K562 (cell line): Measurements from ENCODE around the gene DGLUCY.

Experiments used
- DPF2 ChIP-seq: fragments of 450-650 bp; IDR thresholded peaks from 2 replicates; pipeline ENCODE4 v1.6.1; 2016
- GATA2 ChIP-seq: sonication (generic); formaldehyde crosslinking; IDR thresholded peaks from 2 replicates; pipeline ENCODE4 v1.4.0; 2020; ENCODE audit warnings: mild to moderate bottlenecking, missing genetic modification reagents
- MYC ChIP-seq, 2 experiments: fragments of 250-450 bp in 1 of 2; sonication (Bioruptor Pico) in 1 of 2; IDR thresholded peaks; 2 replicates each; pipeline versions ENCODE4 v1.5.1 to v1.6.1; 2012 to 2021; ENCODE audit warnings: low read depth in 2 of 2, borderline replicate concordance in 1 of 2, improper control_type of control experiment in 1 of 2, low read length in 1 of 2, mild to moderate bottlenecking in 1 of 2, moderate library complexity in 1 of 2
- NFRKB ChIP-seq: fragments of 450-650 bp; IDR thresholded peaks from 2 replicates; pipeline ENCODE4 v1.6.1; 2016; ENCODE audit warnings: low read depth
- POLR2AphosphoS2 ChIP-seq: IDR thresholded peaks from 2 replicates; pipeline ENCODE4 v1.6.1; 2012; ENCODE audit warnings: low read length, improper control_type of control experiment
- POLR2AphosphoS5 ChIP-seq: IDR thresholded peaks from 2 replicates; pipeline ENCODE4 v1.6.1; 2011; ENCODE audit warnings: mild to moderate bottlenecking, low read depth, low read length, moderate library complexity; ENCODE audit not compliant: control insufficient read depth, insufficient read depth
- RAD21 ChIP-seq, 2 experiments: fragments of 250-450 bp in 1 of 2; fragments of 450-650 bp in 1 of 2; sonication (Bioruptor Pico) in 1 of 2; formaldehyde crosslinking in 1 of 2; IDR thresholded peaks in 1 of 2; conservative IDR thresholded peaks in 1 of 2; 2 replicates each; pipeline versions ENCODE4 v1.4.0 to v1.8.0; 2020 to 2022; ENCODE audit warnings: mild to moderate bottlenecking in 2 of 2, moderate library complexity in 1 of 2
- RB1 ChIP-seq: fragments of 450-650 bp; IDR thresholded peaks from 2 replicates; pipeline ENCODE4 v1.6.1; 2017; ENCODE audit warnings: low read depth, mild to moderate bottlenecking
- RFX5 ChIP-seq: IDR thresholded peaks from 2 replicates; pipeline ENCODE4 v1.6.1; 2011; ENCODE audit warnings: low read depth, mild to moderate bottlenecking, improper control_type of control experiment, low read length
- ZKSCAN1 ChIP-seq: fragments of 150-350 bp; IDR thresholded peaks from 2 replicates; pipeline ENCODE4 v1.6.1; 2016; ENCODE audit warnings: low read depth, low read length
- ZNF79 ChIP-seq: fragments of 250-450 bp; sonication (Bioruptor Pico); IDR thresholded peaks from 2 replicates; pipeline ENCODE4 v1.4.0; 2020; ENCODE audit warnings: low read depth, mild to moderate bottlenecking, moderate library complexity
- TF ChIP-seq, protein P1 (sequence below), 3 experiments: IDR thresholded peaks in 2 of 3; conservative IDR thresholded peaks in 1 of 3; 2 replicates each; pipeline ENCODE4 v1.5.1; 2011 to 2012; ENCODE audit warnings: low read length in 3 of 3, mild to moderate bottlenecking in 3 of 3, control low read depth in 2 of 3, improper control_type of control experiment in 1 of 3, inconsistent platforms in 1 of 3, low read depth in 1 of 3, mixed read lengths in 1 of 3, moderate library complexity in 1 of 3; ENCODE audit not compliant: insufficient read depth in 2 of 3
- TF ChIP-seq, protein P2 (sequence below): sonication (generic); formaldehyde crosslinking; IDR thresholded peaks from 2 replicates; pipeline ENCODE4 v1.8.0; 2022; ENCODE audit warnings: mild to moderate bottlenecking, missing genetic modification reagents

DNA sequence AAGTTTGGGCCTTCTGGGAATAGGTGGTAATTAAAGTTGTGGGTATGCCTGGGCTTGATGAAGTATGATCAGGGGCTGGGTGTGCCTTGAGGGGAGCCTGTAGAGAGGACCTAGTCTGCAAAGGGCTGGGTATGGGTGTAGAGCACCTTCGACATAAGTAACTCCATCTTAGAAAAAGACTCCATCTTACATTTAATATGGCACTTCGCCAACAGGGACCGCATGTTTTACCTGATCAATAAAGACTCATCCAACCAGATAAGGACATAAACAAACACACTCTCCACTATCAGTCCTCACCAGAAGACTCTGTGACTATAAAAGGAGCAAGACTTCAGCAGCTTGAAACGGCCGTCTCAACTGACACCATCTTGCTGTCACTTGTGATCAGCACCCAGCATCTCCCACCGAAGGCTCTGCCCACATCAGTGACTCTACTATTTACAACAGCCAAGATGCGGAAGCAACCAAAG is 154.1 kb downstream of the DGLUCY start:
- peak; percentile 92 for TF ChIP-seq ZNF79 (CRISPR knock-in tag)
- peak; percentile 70; the same call in 1 of the 2 replicates for TF ChIP-seq GATA2 (CRISPR knock-in tag)
- TF ChIP-seq NFRKB, result 0 out of 2 replicates have a peak, but pooled peaks have one; percentile 18
- peak; percentile 91 for TF ChIP-seq DPF2
- TF ChIP-seq MYC (IDR thresholded peaks at IDR 0.05; ENCODE audit: low read depth, low read length), result peak; percentile 79
- peak; percentile 97 for TF ChIP-seq MYC (CRISPR knock-in tag; IDR thresholded peaks at IDR 0.05; ENCODE audit: borderline replicate concordance, low read depth)
- TF ChIP-seq, protein P1, sequence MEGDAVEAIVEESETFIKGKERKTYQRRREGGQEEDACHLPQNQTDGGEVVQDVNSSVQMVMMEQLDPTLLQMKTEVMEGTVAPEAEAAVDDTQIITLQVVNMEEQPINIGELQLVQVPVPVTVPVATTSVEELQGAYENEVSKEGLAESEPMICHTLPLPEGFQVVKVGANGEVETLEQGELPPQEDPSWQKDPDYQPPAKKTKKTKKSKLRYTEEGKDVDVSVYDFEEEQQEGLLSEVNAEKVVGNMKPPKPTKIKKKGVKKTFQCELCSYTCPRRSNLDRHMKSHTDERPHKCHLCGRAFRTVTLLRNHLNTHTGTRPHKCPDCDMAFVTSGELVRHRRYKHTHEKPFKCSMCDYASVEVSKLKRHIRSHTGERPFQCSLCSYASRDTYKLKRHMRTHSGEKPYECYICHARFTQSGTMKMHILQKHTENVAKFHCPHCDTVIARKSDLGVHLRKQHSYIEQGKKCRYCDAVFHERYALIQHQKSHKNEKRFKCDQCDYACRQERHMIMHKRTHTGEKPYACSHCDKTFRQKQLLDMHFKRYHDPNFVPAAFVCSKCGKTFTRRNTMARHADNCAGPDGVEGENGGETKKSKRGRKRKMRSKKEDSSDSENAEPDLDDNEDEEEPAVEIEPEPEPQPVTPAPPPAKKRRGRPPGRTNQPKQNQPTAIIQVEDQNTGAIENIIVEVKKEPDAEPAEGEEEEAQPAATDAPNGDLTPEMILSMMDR (IDR thresholded peaks at IDR 0.05 in 2 of 3, conservative IDR thresholded peaks at IDR 0.05 in 1 of 3; ENCODE audit: insufficient read depth in 2 of 3, low read depth in 1 of 3, low read length in 3 of 3), result no peak
- TF ChIP-seq POLR2AphosphoS2, result no peak
- peak; percentile 77 for TF ChIP-seq POLR2AphosphoS5
- no peak for TF ChIP-seq RFX5
- TF ChIP-seq, protein P2, sequence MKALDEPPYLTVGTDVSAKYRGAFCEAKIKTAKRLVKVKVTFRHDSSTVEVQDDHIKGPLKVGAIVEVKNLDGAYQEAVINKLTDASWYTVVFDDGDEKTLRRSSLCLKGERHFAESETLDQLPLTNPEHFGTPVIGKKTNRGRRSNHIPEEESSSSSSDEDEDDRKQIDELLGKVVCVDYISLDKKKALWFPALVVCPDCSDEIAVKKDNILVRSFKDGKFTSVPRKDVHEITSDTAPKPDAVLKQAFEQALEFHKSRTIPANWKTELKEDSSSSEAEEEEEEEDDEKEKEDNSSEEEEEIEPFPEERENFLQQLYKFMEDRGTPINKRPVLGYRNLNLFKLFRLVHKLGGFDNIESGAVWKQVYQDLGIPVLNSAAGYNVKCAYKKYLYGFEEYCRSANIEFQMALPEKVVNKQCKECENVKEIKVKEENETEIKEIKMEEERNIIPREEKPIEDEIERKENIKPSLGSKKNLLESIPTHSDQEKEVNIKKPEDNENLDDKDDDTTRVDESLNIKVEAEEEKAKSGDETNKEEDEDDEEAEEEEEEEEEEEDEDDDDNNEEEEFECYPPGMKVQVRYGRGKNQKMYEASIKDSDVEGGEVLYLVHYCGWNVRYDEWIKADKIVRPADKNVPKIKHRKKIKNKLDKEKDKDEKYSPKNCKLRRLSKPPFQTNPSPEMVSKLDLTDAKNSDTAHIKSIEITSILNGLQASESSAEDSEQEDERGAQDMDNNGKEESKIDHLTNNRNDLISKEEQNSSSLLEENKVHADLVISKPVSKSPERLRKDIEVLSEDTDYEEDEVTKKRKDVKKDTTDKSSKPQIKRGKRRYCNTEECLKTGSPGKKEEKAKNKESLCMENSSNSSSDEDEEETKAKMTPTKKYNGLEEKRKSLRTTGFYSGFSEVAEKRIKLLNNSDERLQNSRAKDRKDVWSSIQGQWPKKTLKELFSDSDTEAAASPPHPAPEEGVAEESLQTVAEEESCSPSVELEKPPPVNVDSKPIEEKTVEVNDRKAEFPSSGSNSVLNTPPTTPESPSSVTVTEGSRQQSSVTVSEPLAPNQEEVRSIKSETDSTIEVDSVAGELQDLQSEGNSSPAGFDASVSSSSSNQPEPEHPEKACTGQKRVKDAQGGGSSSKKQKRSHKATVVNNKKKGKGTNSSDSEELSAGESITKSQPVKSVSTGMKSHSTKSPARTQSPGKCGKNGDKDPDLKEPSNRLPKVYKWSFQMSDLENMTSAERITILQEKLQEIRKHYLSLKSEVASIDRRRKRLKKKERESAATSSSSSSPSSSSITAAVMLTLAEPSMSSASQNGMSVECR (CRISPR knock-in tag), result no peak
- TF ChIP-seq RB1, result no peak
- TF ChIP-seq RAD21 (CRISPR knock-in tag; conservative IDR thresholded peaks at IDR 0.05 in 1 of 2, IDR thresholded peaks at IDR 0.05 in 1 of 2), result no peak
- no peak for TF ChIP-seq ZKSCAN1
